Gastrocnemius medialis (tissue), 4 donors: ENCODE measurements around the gene PEA15. TPM values are rescaled to one million over a fixed set of nuclear protein-coding genes. Genes with fewer than 3 reads are reported as not detected.

Experiments used
- ATAC-seq, 2 donors: fragments of 150-250 bp; one replicate each; pipeline ENCODE4 v1.9.1; 2016
- DNase-seq, 2 donors: peaks; one replicate each; pipeline ENCODE4 v3.0.0-alpha.2; 2019
- H3K27ac ChIP-seq, 4 donors: fragments of 200-600 bp; sonication (generic); 1 replicate in 1 of 4; 2 replicates in 3 of 4; pipeline ENCODE4 v1.5.1; 2016 to 2018; ENCODE audit warnings: mild to moderate bottlenecking in 2 of 4, moderate library complexity in 1 of 4
- H3K27me3 ChIP-seq, 3 donors: fragments of 200-600 bp; sonication (generic) in 2 of 3; 1 replicate in 1 of 3; 2 replicates in 2 of 3; pipeline versions ENCODE4 v1.5.1 to v1.6.0; 2016 to 2019; ENCODE audit warnings: mild to moderate bottlenecking in 1 of 3, moderate library complexity in 1 of 3
- H3K36me3 ChIP-seq, 2 donors: fragments of 200-600 bp; sonication (generic) in 1 of 2; one replicate each; pipeline ENCODE4 v1.5.1; 2017 to 2018
- H3K4me1 ChIP-seq, 2 donors: fragments of 200-600 bp; sonication (generic) in 1 of 2; one replicate each; pipeline ENCODE4 v1.5.1; 2016 to 2017; ENCODE audit warnings: mild to moderate bottlenecking in 2 of 2
- H3K4me3 ChIP-seq, 4 donors: fragments of 200-600 bp; sonication (generic) in 3 of 4; 1 replicate in 1 of 4; 2 replicates in 3 of 4; pipeline ENCODE4 v1.5.1; 2016 to 2019; ENCODE audit warnings: mild to moderate bottlenecking in 2 of 4
- H3K9me3 ChIP-seq, 3 donors: fragments of 200-600 bp; sonication (generic) in 2 of 3; 1 replicate in 1 of 3; 2 replicates in 2 of 3; pipeline ENCODE4 v1.5.1; 2016 to 2019
- POLR2A ChIP-seq, 2 donors: fragments of 450-650 bp; IDR thresholded peaks; one replicate each; pipeline ENCODE4 v1.6.1; 2017; ENCODE audit warnings: antibody characterized with exemption in 2 of 2, mild to moderate bottlenecking in 2 of 2, moderate library complexity in 2 of 2
- in situ Hi-C, 4 donors: fragments of 200-750 bp; cut with MboI; loops; one replicate each; pipeline versions ENCODE4 v1.15.0 to v1.8.0; 2017; ENCODE audit warnings: low sequenced_read_pairs in 4 of 4
- intact Hi-C: fragments of 100-400 bp; cut with DNase I; formaldehyde crosslinking; loops from one replicate; pipeline ENCODE4 v1.15.1; 2023; ENCODE audit warnings: low total_unique reads
- total RNA-seq, 4 donors: library from RNA; depleted of rRNA; stranded (reverse); fragments of >200 nt; gene quantifications; one replicate each; pipeline versions ENCODE4 v1.1.0 to v1.2.3, GENCODE V29; 2016
- TF ChIP-seq, protein P1 (sequence below), 5 experiments: fragments of 450-650 bp in 3 of 5; fragments of 200-600 bp in 2 of 5; sonication (generic) in 2 of 5; IDR thresholded peaks in 4 of 5; conservative IDR thresholded peaks in 1 of 5; 1 replicate in 4 of 5; 2 replicates in 1 of 5; pipeline ENCODE4 v1.5.1; 2016 to 2019; ENCODE audit warnings: antibody characterized with exemption in 5 of 5, mild to moderate bottlenecking in 3 of 5, moderate library complexity in 3 of 5

Gene PEA15
- total RNA-seq, 4 donors from 2014 or later = 10.5 to 34.7 (median 27.2) TPM

DNA sequence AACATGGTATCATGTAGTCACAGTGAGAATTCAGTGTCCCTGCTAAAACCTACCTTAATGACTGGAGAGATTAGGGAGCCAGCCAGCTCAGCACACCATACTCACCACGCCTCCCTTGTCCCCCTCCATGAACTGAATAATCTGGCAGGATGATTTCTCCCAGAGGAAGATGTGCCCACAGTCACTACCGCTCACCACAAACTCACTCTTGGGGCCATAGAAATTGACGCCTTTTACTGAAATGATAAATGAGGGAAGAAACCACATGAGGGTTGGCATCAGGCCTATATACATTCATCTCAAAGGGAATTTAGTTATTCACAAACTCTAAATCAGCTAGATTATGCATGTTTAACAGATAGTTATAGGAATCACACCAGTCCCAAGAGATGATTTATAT, 17.4 kb downstream of the PEA15 start:
- Histone ChIP-seq H3K27me3 (no peaks in the 10 kb centered on the region), H3K4me3 (no peak overlapping the region), H3K27ac (no peak overlapping the region), H3K9me3 (no peaks in the 10 kb centered on the region), H3K4me1 (peaks cover 11 to 21% of the 10 kb centered on the region in 2 donors), H3K36me3 (peaks cover 8 to 92% of the 10 kb centered on the region in 2 donors)
- intact Hi-C loops = no loop called here
- ATAC-seq = no peak
- no peak for DNase-seq
- in situ Hi-C loops = no loop called here
- no peak for TF ChIP-seq POLR2A (IDR thresholded peaks at IDR 0.05)
- TF ChIP-seq, protein P1, sequence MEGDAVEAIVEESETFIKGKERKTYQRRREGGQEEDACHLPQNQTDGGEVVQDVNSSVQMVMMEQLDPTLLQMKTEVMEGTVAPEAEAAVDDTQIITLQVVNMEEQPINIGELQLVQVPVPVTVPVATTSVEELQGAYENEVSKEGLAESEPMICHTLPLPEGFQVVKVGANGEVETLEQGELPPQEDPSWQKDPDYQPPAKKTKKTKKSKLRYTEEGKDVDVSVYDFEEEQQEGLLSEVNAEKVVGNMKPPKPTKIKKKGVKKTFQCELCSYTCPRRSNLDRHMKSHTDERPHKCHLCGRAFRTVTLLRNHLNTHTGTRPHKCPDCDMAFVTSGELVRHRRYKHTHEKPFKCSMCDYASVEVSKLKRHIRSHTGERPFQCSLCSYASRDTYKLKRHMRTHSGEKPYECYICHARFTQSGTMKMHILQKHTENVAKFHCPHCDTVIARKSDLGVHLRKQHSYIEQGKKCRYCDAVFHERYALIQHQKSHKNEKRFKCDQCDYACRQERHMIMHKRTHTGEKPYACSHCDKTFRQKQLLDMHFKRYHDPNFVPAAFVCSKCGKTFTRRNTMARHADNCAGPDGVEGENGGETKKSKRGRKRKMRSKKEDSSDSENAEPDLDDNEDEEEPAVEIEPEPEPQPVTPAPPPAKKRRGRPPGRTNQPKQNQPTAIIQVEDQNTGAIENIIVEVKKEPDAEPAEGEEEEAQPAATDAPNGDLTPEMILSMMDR (IDR thresholded peaks at IDR 0.05 in 4 of 5, conservative IDR thresholded peaks at IDR 0.05 in 1 of 5) = no peak

DNA sequence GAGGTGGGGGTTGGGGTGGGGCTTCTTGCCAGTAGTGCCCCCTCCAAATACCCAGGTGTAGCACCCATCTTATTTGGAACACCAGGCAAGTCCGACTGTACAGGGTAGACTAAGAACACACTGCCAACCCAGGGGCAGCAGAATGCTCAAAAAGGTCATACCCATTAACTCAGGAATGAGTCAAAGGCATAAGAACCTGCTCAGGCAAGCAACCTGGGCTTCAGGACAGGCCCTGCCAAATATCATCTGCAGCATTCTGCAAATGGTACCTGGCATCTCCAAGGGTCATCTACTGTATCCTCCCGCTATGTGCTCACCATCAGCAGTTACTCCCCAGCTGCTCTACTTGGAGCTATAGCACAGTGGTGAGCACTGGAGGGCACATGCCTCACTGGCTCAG, 19.4 kb downstream of the PEA15 start:
- Histone ChIP-seq H3K4me1 (peaks cover 0 to 11% of the 10 kb centered on the region in 2 donors), H3K27ac (no peak overlapping the region), H3K4me3 (no peak overlapping the region), H3K9me3 (no peaks in the 10 kb centered on the region), H3K27me3 (no peaks in the 10 kb centered on the region), H3K36me3 (peaks cover 8 to 96% of the 10 kb centered on the region in 2 donors)
- DNase-seq = no peak
- no peak for ATAC-seq
- intact Hi-C loops (no loop called here), in situ Hi-C loops (no loop called here)
- TF ChIP-seq, protein P1 (IDR thresholded peaks at IDR 0.05 in 4 of 5, conservative IDR thresholded peaks at IDR 0.05 in 1 of 5) = no peak
- no peak for TF ChIP-seq POLR2A (IDR thresholded peaks at IDR 0.05)

DNA sequence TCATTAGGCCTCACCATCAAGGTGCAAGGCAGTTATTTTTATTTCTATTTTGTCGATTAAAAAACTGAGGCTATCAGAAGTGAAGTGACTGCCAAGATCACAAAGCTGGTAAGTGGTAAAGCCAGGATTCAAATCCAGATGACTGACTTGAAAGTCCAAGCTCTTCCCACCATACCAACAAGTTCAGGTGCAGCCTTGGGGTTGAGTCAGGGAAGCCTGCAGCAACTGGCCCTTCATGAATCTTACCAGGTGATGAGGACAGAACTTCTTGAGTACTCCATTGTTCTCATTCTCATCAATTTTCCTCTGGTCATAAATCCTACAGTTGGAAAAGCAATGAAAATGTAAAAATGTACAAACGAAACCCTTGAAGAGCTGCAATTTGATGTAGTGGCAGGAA, 20.2 kb downstream of the PEA15 start:
- H3K4me1 ChIP-seq = peaks cover 0 to 8% of the 10 kb centered on the region in 2 donors
- no peak for ATAC-seq
- in situ Hi-C loops = no loop called here
- H3K9me3 ChIP-seq = no peaks in the 10 kb centered on the region
- no peak for DNase-seq
- no peak overlapping the region for H3K4me3 ChIP-seq
- H3K27ac ChIP-seq = no peak overlapping the region
- H3K27me3 ChIP-seq = no peaks in the 10 kb centered on the region
- TF ChIP-seq, protein P1 (IDR thresholded peaks at IDR 0.05 in 4 of 5, conservative IDR thresholded peaks at IDR 0.05 in 1 of 5) = no peak
- TF ChIP-seq POLR2A (IDR thresholded peaks at IDR 0.05) = no peak
- peaks cover 10 to 97% of the 10 kb centered on the region in 2 donors for H3K36me3 ChIP-seq
- intact Hi-C loops = no loop called here

DNA sequence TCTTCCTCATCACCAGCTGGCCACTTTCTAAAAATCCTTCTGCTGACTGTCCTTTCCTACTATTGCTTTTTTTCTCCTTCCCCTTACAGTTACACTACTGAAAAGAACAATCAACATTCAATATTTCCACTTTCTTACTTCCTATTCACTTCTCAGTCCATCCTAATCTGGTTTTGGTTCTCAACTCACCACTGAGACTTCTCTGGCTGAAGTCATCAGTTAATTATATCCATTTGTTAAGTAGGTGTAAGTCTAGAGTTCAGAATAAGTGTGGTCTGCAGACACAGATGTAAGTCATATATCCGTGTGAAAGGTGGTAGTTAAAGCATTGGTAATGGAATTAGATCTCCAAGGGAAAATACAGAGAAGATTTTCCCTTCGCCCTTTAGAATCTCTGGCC, 21.4 kb downstream of the PEA15 start:
- H3K4me3 ChIP-seq = no peak overlapping the region
- DNase-seq (no peak), ATAC-seq (no peak)
- TF ChIP-seq, protein P1 (IDR thresholded peaks at IDR 0.05 in 4 of 5, conservative IDR thresholded peaks at IDR 0.05 in 1 of 5) = no peak
- no peak for TF ChIP-seq POLR2A (IDR thresholded peaks at IDR 0.05)
- H3K4me1 ChIP-seq = peaks cover 0 to 8% of the 10 kb centered on the region in 2 donors
- peak overlapping the region in 2 of 4 donors; percentile 7 to 27 for H3K27ac ChIP-seq
- H3K9me3 ChIP-seq = no peaks in the 10 kb centered on the region
- H3K27me3 ChIP-seq = no peaks in the 10 kb centered on the region
- peaks cover 18 to 96% of the 10 kb centered on the region in 2 donors for H3K36me3 ChIP-seq
- in situ Hi-C loops (no loop called here), intact Hi-C loops (no loop called here)

DNA sequence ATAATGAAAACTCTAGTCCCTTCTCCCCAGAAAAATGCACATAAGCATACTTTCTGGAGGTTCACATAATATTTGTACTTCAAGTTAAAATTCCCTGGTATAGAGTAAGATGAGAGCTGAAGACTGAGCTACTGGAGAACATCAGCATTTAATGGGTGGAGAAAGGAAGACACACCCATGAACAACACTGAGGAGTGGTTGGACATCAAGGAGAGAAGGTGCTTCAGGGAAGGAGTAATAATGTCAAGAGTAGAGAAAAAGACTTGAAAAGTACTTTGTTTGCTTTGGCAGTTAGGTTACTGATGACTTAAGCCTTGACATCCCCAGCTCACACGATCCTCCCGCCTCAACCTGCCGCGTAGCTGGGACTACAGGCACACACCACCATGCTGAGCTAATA, 21.9 kb downstream of the PEA15 start:
- H3K4me3 ChIP-seq = no peak overlapping the region
- in situ Hi-C loops = no loop called here
- no peaks in the 10 kb centered on the region for H3K27me3 ChIP-seq
- H3K9me3 ChIP-seq = no peaks in the 10 kb centered on the region
- peaks cover 17 to 96% of the 10 kb centered on the region in 2 donors for H3K36me3 ChIP-seq
- TF ChIP-seq, protein P1 (IDR thresholded peaks at IDR 0.05 in 4 of 5, conservative IDR thresholded peaks at IDR 0.05 in 1 of 5) = no peak
- no peak for TF ChIP-seq POLR2A (IDR thresholded peaks at IDR 0.05)
- intact Hi-C loops = no loop called here
- peaks cover 0 to 8% of the 10 kb centered on the region in 2 donors for H3K4me1 ChIP-seq
- ATAC-seq (no peak), DNase-seq (no peak)
- peak overlapping the region in 1 of 4 donors; percentile 27 for H3K27ac ChIP-seq
